IMR-90 (cell line): ENCODE measurements around the gene ZC3H4. TPM values are rescaled to one million over a fixed set of nuclear protein-coding genes. Genes with fewer than 3 reads are reported as not detected.
A peak's percentile ranks its signal among the peaks of the same experiment; 100 is the strongest.

ENCODE experiments used
- ATAC-seq: fragments of 200-7000 bp; cut with Tn5 transposase; 2 replicates; pipeline ENCODE4 v1.9.1; 2020; ENCODE audit warnings: low read depth, mild to moderate bottlenecking, moderate library complexity
- BruUV-seq: library from RNA; stranded (reverse); fragments of 400-500 nt; replicated peaks from 2 replicates; lab custom pipeline; 2021; lab: Mats Ljungman, UMichigan
- CTCF ChIA-PET: fragments of 300-600 bp; formaldehyde crosslinking; extraction: SDS; loops from one replicate; lab custom pipeline; 2021; ENCODE audit warnings: antibody characterized with exemption; lab: Yijun Ruan, JAX
- POLR2A ChIA-PET: fragments of 300-600 bp; sonication (Branson Sonifier 250); formaldehyde crosslinking; loops from one replicate; lab custom pipeline; 2022; ENCODE audit warnings: antibody characterized with exemption; ENCODE audit not compliant: unreplicated experiment; lab: Charles Lee
- DNase-seq: peaks from one replicate; pipeline ENCODE4 v3.0.0; 2013
- H2AFZ ChIP-seq: replicated peaks from 2 replicates; pipeline ENCODE3; 2013; ENCODE audit warnings: low read length, mild to moderate bottlenecking; ENCODE audit not compliant: poor library complexity
- H2AK5ac ChIP-seq: 2 replicates; pipeline ENCODE4 v1.6.1; 2013; ENCODE audit warnings: low read depth, low read length, inconsistent platforms
- H2AK9ac ChIP-seq: replicated peaks from 2 replicates; pipeline ENCODE3; 2013; ENCODE audit warnings: mild to moderate bottlenecking, low read depth, low read length, moderate library complexity; ENCODE audit not compliant: poor library complexity
- H2BK120ac ChIP-seq: 2 replicates; pipeline ENCODE4 v1.6.1; 2013; ENCODE audit warnings: low read depth, low read length, inconsistent platforms
- H2BK15ac ChIP-seq: 3 replicates; pipeline ENCODE4 v1.6.1; 2013; ENCODE audit warnings: low read depth, low read length, inconsistent platforms
- H2BK20ac ChIP-seq: 2 replicates; pipeline ENCODE4 v1.6.1; 2013; ENCODE audit warnings: low read depth, mild to moderate bottlenecking, inconsistent platforms, low read length, moderate library complexity
- H2BK5ac ChIP-seq: 2 replicates; pipeline ENCODE4 v1.6.1; 2013; ENCODE audit warnings: mild to moderate bottlenecking, low read depth, low read length, inconsistent platforms; ENCODE audit not compliant: poor library complexity, severe bottlenecking
- H3K14ac ChIP-seq: replicated peaks from 2 replicates; pipeline ENCODE4 v1.6.1; 2013; ENCODE audit warnings: low read depth, low read length, inconsistent platforms
- H3K18ac ChIP-seq: 2 replicates; pipeline ENCODE4 v1.6.1; 2013; ENCODE audit warnings: low read depth, low read length, control low read depth
- H3K23ac ChIP-seq: 2 replicates; pipeline ENCODE4 v1.6.1; 2013; ENCODE audit warnings: low read depth, low read length, inconsistent platforms
- H3K27ac ChIP-seq: 2 replicates; pipeline ENCODE4 v1.5.1; 2013; ENCODE audit warnings: mild to moderate bottlenecking, control low read depth, low read length; ENCODE audit not compliant: insufficient read depth
- H3K27me3 ChIP-seq: 2 replicates; pipeline ENCODE4 v1.6.1; 2013; ENCODE audit warnings: low read length; ENCODE audit not compliant: control insufficient read depth, insufficient read depth
- H3K36me3 ChIP-seq: 2 replicates; pipeline ENCODE4 v1.6.1; 2013; ENCODE audit warnings: low read length, mixed read lengths; ENCODE audit not compliant: control insufficient read depth, insufficient read depth
- H3K4ac ChIP-seq: 2 replicates; pipeline ENCODE4 v1.6.1; 2013; ENCODE audit warnings: low read depth, low read length, inconsistent platforms
- H3K4me1 ChIP-seq: 2 replicates; pipeline ENCODE4 v1.6.1; 2013; ENCODE audit warnings: low read length, mixed read lengths; ENCODE audit not compliant: control insufficient read depth, insufficient read depth
- H3K4me2 ChIP-seq: 2 replicates; pipeline ENCODE4 v1.6.1; 2013; ENCODE audit warnings: low read depth, mild to moderate bottlenecking, control low read depth, low read length, moderate library complexity
- H3K4me3 ChIP-seq: 2 replicates; pipeline ENCODE4 v1.5.1; 2013; ENCODE audit warnings: low read depth, mild to moderate bottlenecking, control low read depth, low read length, moderate library complexity; ENCODE audit not compliant: insufficient read depth
- H3K56ac ChIP-seq: 2 replicates; pipeline ENCODE4 v1.6.1; 2013; ENCODE audit warnings: low read length, inconsistent platforms; ENCODE audit not compliant: insufficient read depth; ENCODE audit errors: extremely low read depth
- H3K79me1 ChIP-seq, 2 experiments: 2 replicates each; pipeline ENCODE4 v1.6.1; 2013; ENCODE audit warnings: low read length in 2 of 2, inconsistent platforms in 1 of 2, low read depth in 1 of 2
- H3K9ac ChIP-seq: 2 replicates; pipeline ENCODE4 v1.6.1; 2013; ENCODE audit warnings: low read depth, low read length, control low read depth
- H3K9me1 ChIP-seq: 2 replicates; pipeline ENCODE4 v1.6.1; 2013; ENCODE audit warnings: low read length, inconsistent platforms; ENCODE audit not compliant: insufficient read depth
- H3K9me3 ChIP-seq: 2 replicates; pipeline ENCODE4 v1.6.1; 2013; ENCODE audit warnings: low read length; ENCODE audit not compliant: control insufficient read depth, insufficient read depth
- H4K20me1 ChIP-seq: 2 replicates; pipeline ENCODE4 v1.6.1; 2013; ENCODE audit warnings: low read length, inconsistent platforms; ENCODE audit not compliant: insufficient read depth
- H4K5ac ChIP-seq: 2 replicates; pipeline ENCODE4 v1.6.1; 2013; ENCODE audit warnings: mild to moderate bottlenecking, low read depth, low read length, control low read depth
- H4K8ac ChIP-seq, 2 experiments: 2 replicates each; pipeline ENCODE4 v1.6.1; 2013; ENCODE audit warnings: low read depth in 2 of 2, low read length in 2 of 2, control low read depth in 1 of 2, inconsistent platforms in 1 of 2
- H4K91ac ChIP-seq: 2 replicates; pipeline ENCODE4 v1.6.1; 2013; ENCODE audit warnings: low read depth, low read length, inconsistent platforms; ENCODE audit not compliant: insufficient read depth
- BHLHE40 ChIP-seq: fragments of 150-350 bp; IDR thresholded peaks from 2 replicates; pipeline ENCODE4 v1.6.1; 2016; ENCODE audit warnings: mild to moderate bottlenecking, low read depth, low read length
- CEBPB ChIP-seq: IDR thresholded peaks from 2 replicates; pipeline ENCODE4 v1.6.1; 2012; ENCODE audit warnings: low read depth, low read length, improper control_type of control experiment
- CHD1 ChIP-seq: IDR thresholded peaks from 2 replicates; pipeline ENCODE4 v1.6.1; 2012; ENCODE audit warnings: low read depth, low read length, improper control_type of control experiment
- ELK1 ChIP-seq: fragments of 150-350 bp; IDR thresholded peaks from 2 replicates; pipeline ENCODE4 v1.6.1; 2016; ENCODE audit warnings: low read depth, mild to moderate bottlenecking, low read length, moderate library complexity, borderline replicate concordance
- FOS ChIP-seq: fragments of 150-350 bp; IDR thresholded peaks from 2 replicates; pipeline ENCODE4 v1.6.1; 2016; ENCODE audit warnings: low read depth, low read length
- MAFK ChIP-seq: IDR thresholded peaks from 2 replicates; pipeline ENCODE4 v1.6.1; 2012; ENCODE audit warnings: low read depth, low read length, improper control_type of control experiment
- MAZ ChIP-seq: IDR thresholded peaks from 2 replicates; pipeline ENCODE4 v1.6.1; 2012; ENCODE audit warnings: low read depth, mild to moderate bottlenecking, low read length, improper control_type of control experiment, moderate library complexity, borderline replicate concordance
- MXI1 ChIP-seq: IDR thresholded peaks from 2 replicates; pipeline ENCODE4 v1.6.1; 2012; ENCODE audit warnings: low read depth, mild to moderate bottlenecking, low read length, moderate library complexity, borderline replicate concordance
- NFE2L2 ChIP-seq: fragments of 150-350 bp; IDR thresholded peaks from 2 replicates; pipeline ENCODE4 v1.6.1; 2016; ENCODE audit warnings: low read depth, mild to moderate bottlenecking, low read length
- POLR2A ChIP-seq: IDR thresholded peaks from 2 replicates; pipeline ENCODE4 v1.6.1; 2012; ENCODE audit warnings: mild to moderate bottlenecking, low read depth, low read length
- RAD21 ChIP-seq: IDR thresholded peaks from 2 replicates; pipeline ENCODE4 v1.6.1; 2012; ENCODE audit warnings: low read length, improper control_type of control experiment
- RCOR1 ChIP-seq: IDR thresholded peaks from 2 replicates; pipeline ENCODE4 v1.6.1; 2012; ENCODE audit warnings: mild to moderate bottlenecking, low read length, improper control_type of control experiment; ENCODE audit not compliant: insufficient replicate concordance
- RFX5 ChIP-seq: IDR thresholded peaks from 2 replicates; pipeline ENCODE4 v1.8.0; 2012; ENCODE audit warnings: low read depth, mild to moderate bottlenecking, low read length, moderate library complexity
- SMC3 ChIP-seq: fragments of 150-350 bp; IDR thresholded peaks from 2 replicates; pipeline ENCODE4 v1.6.1; 2016; ENCODE audit warnings: low read depth, mild to moderate bottlenecking, antibody characterized with exemption, low read length, moderate library complexity
- USF2 ChIP-seq: fragments of 150-350 bp; IDR thresholded peaks from 2 replicates; pipeline ENCODE4 v1.6.1; 2017; ENCODE audit warnings: mild to moderate bottlenecking, antibody characterized with exemption, low read length, low read depth
- WGBS, 2 experiments: methylation state at CpG; one replicate each; pipeline versions ENCODE4 v1.1.5 to v1.1.7; 2013; ENCODE audit warnings: missing lambda C conversion rate in 2 of 2; ENCODE audit not compliant: insufficient read length in 1 of 2; ENCODE audit errors: extremely low coverage in 2 of 2; 5-methylcytosine and 5-hydroxymethylcytosine counted together
- dilution Hi-C: fragments of 300-500 bp; cut with HindIII; formaldehyde crosslinking; loops from one replicate; pipeline ENCODE4 v1.14.3; 2018; ENCODE audit warnings: low sequenced_read_pairs; ENCODE audit not compliant: unreplicated experiment
- in situ Hi-C: fragments of 300-500 bp; cut with MboI; formaldehyde crosslinking; loops from 3 replicates; pipeline ENCODE4 v1.14.3; 2019; ENCODE audit warnings: low sequenced_read_pairs, inconsistent platforms, mixed read lengths
- intact Hi-C: fragments of 100-400 bp; cut with micrococcal nuclease; formaldehyde crosslinking; loops from 2 replicates; pipeline ENCODE4 v1.10.0; 2022
- polyA plus RNA-seq, 3 experiments: library from polyadenylated mRNA; depleted of rRNA; stranded (reverse); fragments of >200 nt; gene quantifications; 2 replicates each; pipeline ENCODE4 v1.2.3, GENCODE V29; 2012; ENCODE audit warnings: low replicate concordance in 1 of 3
- total RNA-seq: library from RNA; depleted of rRNA; stranded (reverse); fragments of >200 nt; gene quantifications from 2 replicates; pipeline ENCODE4 v1.2.3, GENCODE V29; 2012

The ZC3H4 gene
- total and polyA plus RNA-seq, 2 of the 4 experiments (the other 2 are of a cell fraction) = 3.9 to 8.9 TPM

- H4K5ac ChIP-seq = peak within 1 kb of the TSS; percentile 58
- ChIA-PET CTCF (interaction anchor here (0.6 to 1.9 kb wide), 7 partner anchors 9 to 140 kb away, joined by 3 to 14 read pairs (median 3); partner anchors contain the start of gene CCDC9), POLR2A (interaction anchor here (1.4 kb wide), 1 partner anchor 17 kb away, joined by 8 read pairs; the partner anchor contains the start of gene ZC3H4)
- ATAC-seq = peak; percentile 88
- H3K56ac ChIP-seq = peak within 1 kb of the TSS; percentile 83
- peaks cover 4% of the 10 kb centered on the region for H3K9me1 ChIP-seq
- in situ Hi-C loops (no loop called here), dilution Hi-C loops (no loop called here), intact Hi-C loops (loop anchor here (5.0 kb wide), 1 partner anchor 112 kb away; no protein-coding TSS in a partner anchor)
- H2AK5ac ChIP-seq = peak within 1 kb of the TSS; percentile 97
- H3K4me1 ChIP-seq = peaks cover 14% of the 10 kb centered on the region
- peaks cover 43% of the 10 kb centered on the region for H4K20me1 ChIP-seq
- H3K14ac ChIP-seq = peak within 1 kb of the TSS; percentile 97
- H3K9ac ChIP-seq = peak within 1 kb of the TSS; percentile 83
- no TSS peak for BruUV-seq
- peak within 1 kb of the TSS; percentile 88 for H4K91ac ChIP-seq
- H3K23ac ChIP-seq = peak within 1 kb of the TSS; percentile 96
- peak within 1 kb of the TSS; percentile 54 to 98 for H4K8ac ChIP-seq
- H3K27ac ChIP-seq = peak within 1 kb of the TSS; percentile 88
- peak within 1 kb of the TSS; percentile 34 for H3K18ac ChIP-seq
- peak within 1 kb of the TSS; percentile 79 for H3K4me3 ChIP-seq
- H2BK15ac ChIP-seq = peak within 1 kb of the TSS; percentile 53; the same call in 2 of the 3 replicates
- peak within 1 kb of the TSS; percentile 51; the same call in 1 of the 2 replicates for H2BK20ac ChIP-seq
- H3K36me3 ChIP-seq = peaks cover 3% of the 10 kb centered on the region; the same call in 1 of the 2 replicates
- peak within 1 kb of the TSS; percentile 78 for H2BK120ac ChIP-seq
- no peaks in the 10 kb centered on the region for H3K9me3 ChIP-seq
- peak within 1 kb of the TSS; percentile 87 for H3K4me2 ChIP-seq
- H3K79me1 ChIP-seq = peaks cover 0 to 31% of the 10 kb centered on the region in 2 experiments; a peak in 2 of 4 replicates
- 0% methylated on average over 26 of the region's 51 CpGs; no CpG with 5 or more reads in 1 of the 2 experiments for WGBS, 2 experiments
- H3K27me3 ChIP-seq = no peaks in the 10 kb centered on the region
- peak; percentile 99 for DNase-seq
- peak within 1 kb of the TSS; percentile 97 for H2AFZ ChIP-seq
- H2BK5ac ChIP-seq = peak within 1 kb of the TSS; percentile 88
- H3K4ac ChIP-seq = peak within 1 kb of the TSS; percentile 95
- peak within 1 kb of the TSS; percentile 100 for H2AK9ac ChIP-seq
- no peak for TF ChIP-seq RFX5
- TF ChIP-seq POLR2A = peak; percentile 84
- TF ChIP-seq RAD21 = peak; percentile 38; the same call in 1 of the 2 replicates
- no peak for TF ChIP-seq RCOR1
- TF ChIP-seq MXI1 = peak; percentile 86; the same call in 1 of the 2 replicates
- TF ChIP-seq MAZ = no peak; the same call in 1 of the 2 replicates
- TF ChIP-seq CHD1 = no peak
- no peak for TF ChIP-seq NFE2L2
- TF ChIP-seq USF2 = peak; percentile 99
- TF ChIP-seq CEBPB = no peak
- no peak for TF ChIP-seq ELK1
- TF ChIP-seq MAFK = no peak
- TF ChIP-seq BHLHE40 = peak; percentile 99
- peak; percentile 41; the same call in 1 of the 2 replicates for TF ChIP-seq FOS
- TF ChIP-seq SMC3 = peak; percentile 12; the same call in 1 of the 2 replicates
Measured at GRCh38 chr19:47130589-47131227, 17.1 kb upstream of the ZC3H4 start, which contains the start of gene SAE1. SAE1 (plus strand) TSS chr19:47130835; CDS start chr19:47130931, 96 bp downstream.
